Astrocyte of the cerebellum (primary cell): Measurements from ENCODE around the gene ZNF571.

Experiments
- DNase-seq: peaks from one replicate; pipeline ENCODE4 v3.0.0-alpha.2; 2011; ENCODE audit warnings: low read depth
- H3K4me3 ChIP-seq: 2 replicates; pipeline ENCODE4 v1.5.1; 2011; ENCODE audit warnings: mild to moderate bottlenecking, low read depth, low read length, moderate library complexity
- in situ Hi-C: cut with HindIII; loops from 2 replicates; pipeline ENCODE4 v1.10.0; 2017; ENCODE audit warnings: low sequenced_read_pairs
- TF ChIP-seq, protein P1 (sequence below): IDR thresholded peaks from 2 replicates; pipeline ENCODE4 v1.5.1; 2012; ENCODE audit warnings: low read length, low read depth, moderate library complexity, mild to moderate bottlenecking; ENCODE audit errors: missing control alignments

The ZNF571 gene

DNA sequence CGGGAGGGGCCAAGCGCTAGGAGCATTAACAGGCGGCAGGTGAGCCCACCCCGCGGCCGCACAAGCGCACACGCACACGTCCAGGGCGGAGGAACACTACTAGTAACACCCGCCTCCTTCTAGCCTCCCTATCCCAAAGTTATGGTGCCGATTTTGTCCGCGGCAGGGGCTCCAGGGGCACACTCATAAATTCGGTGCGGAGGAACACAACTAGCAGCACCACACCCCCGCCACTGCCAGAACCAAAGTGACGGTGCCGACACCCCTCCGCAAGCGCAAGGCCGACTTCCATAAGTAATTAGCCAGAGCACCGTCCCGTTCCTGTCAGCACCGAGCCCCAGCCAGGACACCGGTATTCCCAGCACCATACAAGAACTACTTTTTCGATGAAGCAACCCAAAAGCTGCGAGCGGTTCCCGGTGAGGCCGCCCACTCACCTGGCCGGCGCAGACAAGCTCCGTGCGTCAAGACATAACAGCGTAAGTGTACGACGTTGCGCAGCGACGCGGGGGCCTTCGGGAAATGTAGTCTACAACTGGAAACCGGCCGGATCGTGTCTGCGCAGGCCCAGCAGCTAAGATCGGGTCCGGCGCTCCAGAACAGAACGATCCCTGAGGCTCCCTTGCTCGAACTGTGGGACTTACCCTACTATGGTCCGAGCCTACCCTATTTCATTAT lies at the start of gene ZNF571, which contains the start of gene ZNF540:
ZNF571 (minus strand) TSS at position 489 of the 678 bp plus-strand sequence. CDS start 8,116 bp downstream, outside the sequence.
ZNF540 (plus strand) TSS at position 573 of the 678 bp plus-strand sequence. CDS start 3,572 bp downstream, outside the sequence.
- TF ChIP-seq, protein P1, sequence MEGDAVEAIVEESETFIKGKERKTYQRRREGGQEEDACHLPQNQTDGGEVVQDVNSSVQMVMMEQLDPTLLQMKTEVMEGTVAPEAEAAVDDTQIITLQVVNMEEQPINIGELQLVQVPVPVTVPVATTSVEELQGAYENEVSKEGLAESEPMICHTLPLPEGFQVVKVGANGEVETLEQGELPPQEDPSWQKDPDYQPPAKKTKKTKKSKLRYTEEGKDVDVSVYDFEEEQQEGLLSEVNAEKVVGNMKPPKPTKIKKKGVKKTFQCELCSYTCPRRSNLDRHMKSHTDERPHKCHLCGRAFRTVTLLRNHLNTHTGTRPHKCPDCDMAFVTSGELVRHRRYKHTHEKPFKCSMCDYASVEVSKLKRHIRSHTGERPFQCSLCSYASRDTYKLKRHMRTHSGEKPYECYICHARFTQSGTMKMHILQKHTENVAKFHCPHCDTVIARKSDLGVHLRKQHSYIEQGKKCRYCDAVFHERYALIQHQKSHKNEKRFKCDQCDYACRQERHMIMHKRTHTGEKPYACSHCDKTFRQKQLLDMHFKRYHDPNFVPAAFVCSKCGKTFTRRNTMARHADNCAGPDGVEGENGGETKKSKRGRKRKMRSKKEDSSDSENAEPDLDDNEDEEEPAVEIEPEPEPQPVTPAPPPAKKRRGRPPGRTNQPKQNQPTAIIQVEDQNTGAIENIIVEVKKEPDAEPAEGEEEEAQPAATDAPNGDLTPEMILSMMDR: no peak
- in situ Hi-C loops: no loop called here
- peak within 1 kb of the TSS; percentile 93 for H3K4me3 ChIP-seq
- DNase-seq: peak; percentile 84

DNA sequence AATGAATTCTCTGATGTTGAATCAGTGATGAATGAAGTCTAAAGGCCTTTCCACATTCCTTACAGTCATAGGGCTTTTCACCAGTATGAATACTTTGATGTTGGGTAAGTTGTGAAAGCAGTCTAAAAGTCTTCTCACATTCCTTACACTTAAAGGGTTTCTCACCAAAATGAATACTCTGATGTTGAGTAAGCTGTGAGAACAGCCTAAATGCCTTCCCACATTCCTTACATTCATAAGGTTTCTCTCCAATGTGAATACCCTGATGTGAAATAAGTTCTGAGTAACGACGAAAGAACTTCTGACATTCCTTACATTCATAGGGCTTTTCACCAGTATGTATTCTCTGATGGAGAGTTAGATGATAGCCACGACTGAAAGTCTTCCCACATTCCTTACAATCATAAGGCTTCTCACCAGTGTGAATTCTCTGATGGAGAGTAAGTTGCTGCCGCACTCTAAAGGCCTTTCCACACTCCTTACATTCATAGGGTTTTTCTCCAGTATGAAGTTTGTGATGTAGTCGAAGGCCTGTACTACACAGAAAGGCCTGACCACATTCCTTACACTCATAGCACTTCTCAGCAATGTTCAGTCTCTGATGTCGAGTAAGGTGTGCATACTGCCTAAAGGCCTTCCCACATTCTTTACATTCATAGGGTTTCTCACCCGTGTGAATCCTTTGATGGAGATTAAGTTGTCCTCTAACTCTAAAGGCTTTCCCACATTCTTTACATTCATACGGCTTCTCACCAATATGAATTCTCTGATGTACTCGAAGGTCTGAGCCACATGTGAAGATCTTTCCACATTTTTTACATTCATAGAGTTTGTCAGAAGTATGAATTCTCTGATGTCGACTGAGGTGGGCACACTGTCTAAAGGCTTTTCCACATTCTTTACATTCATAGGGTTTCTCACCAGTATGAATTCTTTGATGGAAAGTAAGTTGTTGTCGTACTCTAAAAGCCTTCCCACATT lies 40.8 kb upstream of the ZNF571 start:
- DNase-seq: no peak
- in situ Hi-C loops: no loop called here
- H3K4me3 ChIP-seq: no peak overlapping the region
- TF ChIP-seq, protein P1: no peak

DNA sequence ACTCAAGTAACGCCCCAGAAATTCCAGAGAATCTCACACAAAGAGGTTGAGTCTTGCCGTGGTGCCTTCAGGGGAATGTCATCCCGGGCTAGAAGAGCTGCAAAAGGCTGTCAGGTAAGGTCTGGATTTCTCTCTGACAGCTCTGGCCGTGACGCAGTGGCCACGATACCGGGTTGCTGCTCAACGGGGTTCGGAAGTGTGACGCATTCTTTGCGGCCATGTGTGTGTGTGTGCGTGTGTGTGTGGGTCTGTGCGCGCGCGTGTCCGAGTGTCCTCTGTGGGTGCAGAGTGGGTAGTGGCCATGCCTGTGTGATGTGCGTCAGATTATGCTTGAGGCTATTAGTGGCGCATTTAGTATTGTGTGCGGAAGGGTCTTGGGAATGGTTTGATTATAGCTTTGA lies 390 bp upstream of the ZNF571 start:
- in situ Hi-C loops: no loop called here
- TF ChIP-seq, protein P1: no peak
- peak overlapping the region; percentile 93 for H3K4me3 ChIP-seq
- peak; percentile 8 for DNase-seq

DNA sequence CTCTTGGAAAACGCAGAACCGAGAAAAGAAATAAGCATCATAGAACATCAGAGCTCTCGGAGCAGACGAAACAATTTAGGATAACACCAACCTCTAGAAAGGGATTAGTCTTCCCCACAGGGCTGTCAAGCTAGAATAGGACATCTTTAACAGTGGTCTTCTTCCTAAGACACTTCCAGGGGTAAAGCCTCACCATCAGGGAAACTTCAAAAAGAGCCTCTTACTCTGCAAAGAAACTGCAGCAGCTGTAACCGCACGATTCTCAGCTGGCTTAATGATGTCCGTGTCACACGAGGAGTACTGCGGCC lies 642 bp downstream of the ZNF571 start:
- peak overlapping the region; percentile 93 for H3K4me3 ChIP-seq
- no peak for DNase-seq
- TF ChIP-seq, protein P1: no peak
- in situ Hi-C loops: no loop called here

DNA sequence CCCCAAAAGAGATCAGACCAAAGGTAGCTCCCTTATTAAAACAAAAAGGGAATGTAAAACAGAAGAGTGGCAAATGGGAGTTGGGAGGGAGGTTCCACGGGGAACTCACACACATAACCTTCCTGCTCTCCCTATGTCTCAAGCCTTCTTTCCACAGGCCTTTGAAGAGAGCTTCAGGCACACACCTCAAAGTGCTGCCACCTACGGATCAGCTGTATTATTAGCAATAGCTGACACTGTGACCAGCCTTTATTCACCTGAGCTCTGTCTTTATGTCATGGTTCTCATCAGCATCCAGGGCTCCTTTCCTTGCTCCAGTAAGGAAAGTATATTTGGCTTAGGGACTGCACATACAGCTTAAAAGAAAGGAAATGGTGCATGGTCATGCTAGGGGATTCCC lies 11.3 kb downstream of the ZNF571 start:
- TF ChIP-seq, protein P1: no peak
- H3K4me3 ChIP-seq: no peak overlapping the region
- no peak for DNase-seq
- in situ Hi-C loops: no loop called here

DNA sequence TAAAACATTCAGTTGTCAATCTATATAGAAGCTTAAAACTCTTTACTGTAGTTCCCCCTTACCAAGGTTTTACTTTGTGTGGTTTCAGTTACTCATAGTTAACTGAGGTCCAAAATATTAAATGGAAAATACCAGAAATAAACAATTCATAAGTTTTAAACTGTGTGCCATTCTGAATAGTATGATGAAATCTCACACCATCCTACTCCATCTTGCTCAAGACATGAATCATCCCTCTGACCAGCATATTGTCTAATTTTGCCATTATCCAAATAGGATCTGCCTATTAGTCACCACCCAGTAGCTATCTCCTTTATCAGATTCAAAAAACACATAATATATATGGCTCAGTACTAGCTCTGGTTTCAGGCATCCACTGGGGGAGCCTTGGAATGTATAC lies 22.4 kb downstream of the ZNF571 start:
- DNase-seq: no peak
- H3K4me3 ChIP-seq: no peak overlapping the region
- TF ChIP-seq, protein P1: no peak
- in situ Hi-C loops: loop anchor here (5.0 kb wide), 1 partner anchor 95 kb away; no protein-coding TSS in a partner anchor
